Mesenchymal stem cell (in vitro differentiated cells and primary cell): Measurements from ENCODE around the gene RALY.
A peak's percentile ranks its signal among the peaks of the same experiment; 100 is the strongest.

ENCODE experiments used
- DNase-seq: peaks from one replicate; pipeline ENCODE4 v3.0.0-alpha.2; 2013
- H2AFZ ChIP-seq: one replicate; pipeline ENCODE4 v1.6.1; 2013; ENCODE audit warnings: low read depth, mild to moderate bottlenecking, control low read depth, inconsistent platforms, low read length, moderate library complexity
- H2AK5ac ChIP-seq: 2 replicates; pipeline ENCODE4 v1.6.1; 2013; ENCODE audit warnings: low read length, moderate library complexity, mild to moderate bottlenecking, inconsistent platforms; ENCODE audit not compliant: severe bottlenecking
- H2BK120ac ChIP-seq: one replicate; pipeline ENCODE4 v1.6.1; 2013; ENCODE audit warnings: low read depth, mild to moderate bottlenecking, inconsistent platforms, low read length, moderate library complexity
- H2BK12ac ChIP-seq, 2 experiments: one replicate each; pipeline ENCODE4 v1.6.1; 2013; ENCODE audit warnings: inconsistent platforms in 2 of 2, low read length in 2 of 2, mild to moderate bottlenecking in 2 of 2, moderate library complexity in 2 of 2, control low read depth in 1 of 2
- H2BK15ac ChIP-seq: one replicate; pipeline ENCODE4 v1.6.1; 2013; ENCODE audit warnings: mild to moderate bottlenecking, low read depth, inconsistent platforms; ENCODE audit not compliant: poor library complexity, severe bottlenecking
- H2BK5ac ChIP-seq: 2 replicates; pipeline ENCODE4 v1.6.1; 2013; ENCODE audit warnings: low read depth, mild to moderate bottlenecking, low read length, control low read depth, inconsistent platforms; ENCODE audit not compliant: poor library complexity, severe bottlenecking
- H3K14ac ChIP-seq, 2 experiments: one replicate each; pipeline ENCODE4 v1.6.1; 2013; ENCODE audit warnings: inconsistent platforms in 2 of 2, low read length in 2 of 2, control low read depth in 1 of 2, mild to moderate bottlenecking in 1 of 2, moderate library complexity in 1 of 2
- H3K18ac ChIP-seq, 2 experiments: one replicate each; pipeline ENCODE4 v1.6.1; 2013; ENCODE audit warnings: inconsistent platforms in 2 of 2, low read length in 2 of 2, control low read depth in 1 of 2, low read depth in 1 of 2, mild to moderate bottlenecking in 1 of 2
- H3K23ac ChIP-seq, 2 experiments: one replicate each; pipeline ENCODE4 v1.6.1; 2013; ENCODE audit warnings: inconsistent platforms in 2 of 2, low read length in 2 of 2, mild to moderate bottlenecking in 2 of 2, moderate library complexity in 2 of 2, control low read depth in 1 of 2
- H3K27ac ChIP-seq: 2 replicates; pipeline ENCODE4 v1.5.1; 2013; ENCODE audit warnings: mild to moderate bottlenecking, moderate library complexity, low read length, control low read depth, inconsistent platforms; ENCODE audit not compliant: poor library complexity, severe bottlenecking
- H3K27me3 ChIP-seq, 2 experiments: 2 replicates each; pipeline versions ENCODE4 v1.6.1 to v1.7.0; 2013; ENCODE audit warnings: low read length in 2 of 2, mild to moderate bottlenecking in 2 of 2, moderate library complexity in 2 of 2, control low read depth in 1 of 2, inconsistent platforms in 1 of 2; ENCODE audit not compliant: control insufficient read depth in 1 of 2, insufficient read depth in 1 of 2
- H3K36me3 ChIP-seq, 2 experiments: 2 replicates each; pipeline versions ENCODE4 v1.6.1 to v1.7.0; 2013; ENCODE audit warnings: low read length in 2 of 2, control low read depth in 1 of 2, inconsistent platforms in 1 of 2, low read depth in 1 of 2, mild to moderate bottlenecking in 1 of 2; ENCODE audit not compliant: insufficient read depth in 2 of 2, control insufficient read depth in 1 of 2
- H3K4ac ChIP-seq, 2 experiments: one replicate each; pipeline ENCODE4 v1.6.1; 2013; ENCODE audit warnings: inconsistent platforms in 2 of 2, low read length in 2 of 2, mild to moderate bottlenecking in 2 of 2, moderate library complexity in 2 of 2, control low read depth in 1 of 2, low read depth in 1 of 2
- H3K4me1 ChIP-seq: 2 replicates; pipeline ENCODE4 v1.6.1; 2013; ENCODE audit warnings: low read depth, low read length, control low read depth; ENCODE audit not compliant: control insufficient read depth, insufficient read depth
- H3K4me2 ChIP-seq: 2 replicates; pipeline ENCODE4 v1.6.1; 2013; ENCODE audit warnings: low read length, mild to moderate bottlenecking, inconsistent platforms; ENCODE audit not compliant: poor library complexity, severe bottlenecking
- H3K4me3 ChIP-seq, 2 experiments: 2 replicates each; pipeline versions ENCODE4 v1.5.1 to v1.7.0; 2013; ENCODE audit warnings: low read length in 2 of 2, mild to moderate bottlenecking in 2 of 2, control low read depth in 1 of 2, low read depth in 1 of 2; ENCODE audit not compliant: insufficient read depth in 1 of 2
- H3K79me1 ChIP-seq: replicated peaks from 2 replicates; pipeline ENCODE4 v1.6.1; 2013; ENCODE audit warnings: mild to moderate bottlenecking, control low read depth, low read length, inconsistent platforms; ENCODE audit not compliant: poor library complexity, severe bottlenecking
- H3K9ac ChIP-seq: 2 replicates; pipeline ENCODE4 v1.7.0; 2013; ENCODE audit warnings: mild to moderate bottlenecking, low read length, moderate library complexity
- H3K9me3 ChIP-seq: 2 replicates; pipeline ENCODE4 v1.7.0; 2013; ENCODE audit warnings: mild to moderate bottlenecking, low read length; ENCODE audit not compliant: control insufficient read depth
- H4K8ac ChIP-seq: one replicate; pipeline ENCODE4 v1.6.1; 2013; ENCODE audit warnings: inconsistent platforms, mild to moderate bottlenecking, low read length, moderate library complexity
- H4K91ac ChIP-seq: one replicate; pipeline ENCODE4 v1.6.1; 2013; ENCODE audit warnings: mild to moderate bottlenecking, low read length, inconsistent platforms
- WGBS: methylation state at CpG from one replicate; pipeline ENCODE4 v1.1.7; 2013; ENCODE audit warnings: mixed read lengths; 5-methylcytosine and 5-hydroxymethylcytosine counted together

RALY gene

DNA sequence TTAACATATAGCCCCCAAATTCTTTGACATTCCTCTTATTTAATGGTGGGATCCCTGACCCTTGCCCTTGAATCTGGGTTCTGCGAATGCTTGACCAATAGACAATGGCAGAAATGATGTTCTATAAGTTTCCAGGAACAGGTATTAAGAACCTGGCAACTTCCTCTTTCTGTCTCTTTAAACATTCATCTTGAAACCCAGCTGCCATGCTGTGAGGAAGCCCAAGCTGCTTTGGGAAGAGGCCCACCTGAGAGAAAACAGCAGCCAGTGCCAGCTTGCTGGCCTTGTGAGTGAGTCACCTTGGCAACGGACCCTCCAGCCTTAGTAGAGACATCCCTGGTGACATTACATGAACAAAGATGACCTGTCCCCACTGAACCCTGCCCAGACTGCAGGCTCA lies 45.2 kb upstream of the RALY start:
- Histone ChIP-seq H3K79me1 (no peaks in the 10 kb centered on the region), H3K27ac (no peak overlapping the region), H3K9ac (no peak overlapping the region), H2BK120ac (no peak overlapping the region), H3K4me2 (no peak overlapping the region), H3K4ac (no peak overlapping the region), H2AK5ac (no peak overlapping the region), H3K27me3 (peaks cover 6 to 11% of the 10 kb centered on the region in 2 experiments), H3K23ac (no peak overlapping the region), H3K4me3 (no peak overlapping the region), H3K18ac (no peak overlapping the region), H2AFZ (no peak overlapping the region), H3K9me3 (peaks cover 21% of the 10 kb centered on the region), H4K91ac (no peak overlapping the region), H2BK15ac (no peak overlapping the region), H2BK12ac (no peak overlapping the region), H3K4me1 (peaks cover 7% of the 10 kb centered on the region), H4K8ac (no peak overlapping the region), H3K36me3 (no peaks in the 10 kb centered on the region), H2BK5ac (no peak overlapping the region), H3K14ac (no peak overlapping the region)
- 94% methylated on average over 2 of the region's 2 CpGs for WGBS
- DNase-seq, result no peak

GRCh38 chr20:33951171-33951570 lies 42.5 kb upstream of the RALY start:
- H3K4me3 ChIP-seq, result no peak overlapping the region
- no peak overlapping the region for H3K4me2 ChIP-seq
- H2BK120ac ChIP-seq, result no peak overlapping the region
- no peak overlapping the region for H2AK5ac ChIP-seq
- H3K4me1 ChIP-seq, result no peaks in the 10 kb centered on the region
- H2BK15ac ChIP-seq, result no peak overlapping the region
- H3K9ac ChIP-seq, result no peak overlapping the region
- H3K36me3 ChIP-seq, result no peaks in the 10 kb centered on the region
- H2AFZ ChIP-seq, result no peak overlapping the region
- H3K79me1 ChIP-seq, result no peaks in the 10 kb centered on the region
- no peak overlapping the region for H2BK5ac ChIP-seq
- H3K4ac ChIP-seq, result no peak overlapping the region
- no peak overlapping the region for H3K27ac ChIP-seq
- H4K8ac ChIP-seq, result no peak overlapping the region
- H3K18ac ChIP-seq, result no peak overlapping the region
- H3K14ac ChIP-seq, result peak overlapping the region in 1 of 2 experiments; percentile 72
- peaks cover 21% of the 10 kb centered on the region for H3K9me3 ChIP-seq
- no peak overlapping the region for H4K91ac ChIP-seq
- H2BK12ac ChIP-seq, result no peak overlapping the region
- DNase-seq, result no peak
- peaks cover 14 to 20% of the 10 kb centered on the region in 2 experiments for H3K27me3 ChIP-seq
- no peak overlapping the region for H3K23ac ChIP-seq

- no peak overlapping the region for H3K14ac ChIP-seq
- no peak overlapping the region for H2BK12ac ChIP-seq
- no peak overlapping the region for H2BK15ac ChIP-seq
- peak overlapping the region; percentile 15 for H4K91ac ChIP-seq
- no peak overlapping the region for H3K4me2 ChIP-seq
- no peak overlapping the region for H4K8ac ChIP-seq
- no peak overlapping the region for H2BK120ac ChIP-seq
- WGBS, result 92% methylated on average over 3 of the region's 4 CpGs
- H3K36me3 ChIP-seq, result no peaks in the 10 kb centered on the region
- H3K9ac ChIP-seq, result no peak overlapping the region
- H3K27ac ChIP-seq, result no peak overlapping the region
- no peak for DNase-seq
- H3K27me3 ChIP-seq, result peaks cover 14 to 20% of the 10 kb centered on the region in 2 experiments
- H2AK5ac ChIP-seq, result no peak overlapping the region
- H3K23ac ChIP-seq, result no peak overlapping the region
- no peak overlapping the region for H2BK5ac ChIP-seq
- no peak overlapping the region for H3K18ac ChIP-seq
- no peaks in the 10 kb centered on the region for H3K4me1 ChIP-seq
- H3K4me3 ChIP-seq, result no peak overlapping the region
- H3K4ac ChIP-seq, result no peak overlapping the region
- no peak overlapping the region for H2AFZ ChIP-seq
- H3K9me3 ChIP-seq, result peaks cover 1% of the 10 kb centered on the region
- H3K79me1 ChIP-seq, result no peaks in the 10 kb centered on the region
These were observed 39.2 kb upstream of the RALY start for GRCh38 chr20:33954504-33954903.

DNA sequence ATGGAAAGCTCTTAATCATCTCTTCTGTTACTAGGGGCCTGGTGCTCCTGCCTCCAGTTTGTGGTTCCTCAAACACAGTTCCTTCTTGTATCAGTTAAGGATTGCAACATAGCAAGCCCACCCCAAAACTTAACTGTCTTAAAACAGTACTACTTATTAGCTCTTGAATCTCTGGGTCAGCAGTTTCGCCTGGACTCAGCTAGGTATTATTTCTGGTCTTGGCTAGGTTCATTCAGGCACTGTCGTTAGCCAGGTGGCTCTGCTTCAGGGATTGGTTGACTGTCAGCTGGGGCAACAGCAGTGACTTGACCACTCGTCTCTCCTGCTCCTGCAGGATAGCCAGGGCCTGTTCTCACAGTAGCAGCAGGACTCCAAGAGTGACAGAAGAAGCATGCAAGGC lies 30.0 kb upstream of the RALY start:
- Histone ChIP-seq H3K79me1 (no peaks in the 10 kb centered on the region), H2AK5ac (no peak overlapping the region), H3K9ac (no peak overlapping the region), H2BK12ac (no peak overlapping the region), H3K4ac (no peak overlapping the region), H3K36me3 (no peaks in the 10 kb centered on the region), H2BK120ac (no peak overlapping the region), H3K4me2 (no peak overlapping the region), H3K27ac (no peak overlapping the region), H3K4me1 (no peaks in the 10 kb centered on the region), H3K9me3 (peaks cover 5% of the 10 kb centered on the region), H3K27me3 (peaks cover 0 to 6% of the 10 kb centered on the region in 2 experiments), H2BK5ac (no peak overlapping the region), H3K23ac (no peak overlapping the region), H2BK15ac (no peak overlapping the region), H3K4me3 (no peak overlapping the region), H3K14ac (no peak overlapping the region), H3K18ac (no peak overlapping the region), H4K91ac (no peak overlapping the region), H4K8ac (no peak overlapping the region), H2AFZ (no peak overlapping the region)
- no peak for DNase-seq
- WGBS, result 65% methylated on average over 3 of the region's 3 CpGs
